Fibroblast of the aortic adventitia (primary cell): ENCODE data around the gene CNOT4. TPM values are rescaled to one million over a fixed set of nuclear protein-coding genes. Genes with fewer than 3 reads are reported as not detected.
"Not testable (repeated sequence)": the region's sequence is repeated elsewhere in the genome, so short reads cannot be mapped to it uniquely, and the experiment has no call there.

Experiments used
- DNase-seq: peaks from one replicate; pipeline ENCODE4 v3.0.0-alpha.2; 2010; ENCODE audit warnings: low read depth
- H3K4me3 ChIP-seq: 2 replicates; pipeline ENCODE4 v1.5.1; 2011; ENCODE audit warnings: low read depth, mild to moderate bottlenecking, control low read depth, low read length, moderate library complexity
- CTCF ChIP-seq: IDR thresholded peaks from 2 replicates; pipeline ENCODE4 v1.5.1; 2011; ENCODE audit warnings: mild to moderate bottlenecking, low read length, control low read depth, inconsistent platforms; ENCODE audit not compliant: insufficient read depth
- total RNA-seq: library from RNA; depleted of rRNA; stranded (reverse); fragments of >200 nt; gene quantifications from 2 replicates; pipeline ENCODE4 v1.2.3, GENCODE V29; 2012; ENCODE audit warnings: low replicate concordance

The CNOT4 gene
- total RNA-seq, 1 donor, result 21.1 TPM

- peak; percentile 26 for DNase-seq
- no peak overlapping the region for H3K4me3 ChIP-seq
- TF ChIP-seq CTCF, result no peak
These were observed 23.5 kb downstream of the CNOT4 start for GRCh38 chr7:135486261-135486920.

- no peak for DNase-seq
- no peak overlapping the region for H3K4me3 ChIP-seq
- TF ChIP-seq CTCF, result no peak
These were observed 28.3 kb downstream of the CNOT4 start for GRCh38 chr7:135481598-135481979.

- no peak for TF ChIP-seq CTCF
- H3K4me3 ChIP-seq, result no peak overlapping the region
- DNase-seq, result no peak
These were observed 28.8 kb downstream of the CNOT4 start for GRCh38 chr7:135480966-135481597.

GRCh38 chr7:135475521-135475920, 34.4 kb downstream of the CNOT4 start:
- DNase-seq, result no peak
- H3K4me3 ChIP-seq, result no peak overlapping the region
- no peak for TF ChIP-seq CTCF

- not testable (repeated sequence) for DNase-seq, H3K4me3 ChIP-seq
These were observed 40.2 kb downstream of the CNOT4 start for GRCh38 chr7:135469705-135470104.

- no peak for DNase-seq
- no peak for TF ChIP-seq CTCF
- no peak overlapping the region for H3K4me3 ChIP-seq
These were observed 42.6 kb downstream of the CNOT4 start for GRCh38 chr7:135467207-135467711.

- no peak for DNase-seq
- no peak overlapping the region for H3K4me3 ChIP-seq
- TF ChIP-seq CTCF, result no peak
These were observed 43.3 kb downstream of the CNOT4 start for GRCh38 chr7:135466442-135467206.
